B cell (primary cell): Measurements from ENCODE around the gene SLC2A11. TPM values are rescaled to one million over a fixed set of nuclear protein-coding genes. Genes with fewer than 3 reads are reported as not detected.

Source experiments
- ATAC-seq: fragments of 200-7000 bp; cut with Tn5 transposase; one replicate; pipeline ENCODE4 v1.10.0; 2021; ENCODE audit warnings: low read depth, mild to moderate bottlenecking, moderate number of reproducible peaks, moderate library complexity
- CTCF ChIA-PET: fragments of 350-600 bp; sonication (Branson Sonifier 250); formaldehyde crosslinking; loops from one replicate; lab custom pipeline; 2021; ENCODE audit warnings: antibody characterized with exemption, inconsistent platforms; lab: Charles Lee
- POLR2A ChIA-PET: fragments of 350-600 bp; sonication (Branson Sonifier 250); formaldehyde crosslinking; loops from one replicate; lab custom pipeline; 2021; ENCODE audit warnings: antibody characterized with exemption; lab: Charles Lee
- DNase-seq: peaks from one replicate; pipeline ENCODE4 v3.0.0; 2013
- H2AFZ ChIP-seq: 2 replicates; pipeline ENCODE4 v1.6.1; 2012; ENCODE audit warnings: mild to moderate bottlenecking, low read depth, low read length; ENCODE audit not compliant: insufficient read depth, poor library complexity, severe bottlenecking
- H3K27ac ChIP-seq, 2 donors: 1 replicate in 1 of 2; 2 replicates in 1 of 2; pipeline ENCODE4 v1.5.1; 2012 to 2013; ENCODE audit warnings: low read length in 2 of 2, mild to moderate bottlenecking in 2 of 2, moderate library complexity in 1 of 2
- H3K27me3 ChIP-seq, 4 experiments: fragments of 200-600 bp in 1 of 4; sonication (generic) in 1 of 4; replicated peaks in 1 of 4; 1 replicate in 2 of 4; 2 replicates in 2 of 4; pipeline versions ENCODE4 v1.6.1 to v1.7.0; 2013 to 2016; ENCODE audit warnings: low read length in 3 of 4, mild to moderate bottlenecking in 2 of 4, mixed read lengths in 1 of 4, moderate library complexity in 1 of 4; ENCODE audit not compliant: insufficient read depth in 4 of 4, control insufficient read depth in 3 of 4; ENCODE audit errors: control extremely low read depth in 1 of 4
- H3K36me3 ChIP-seq, 2 experiments: replicated peaks in 1 of 2; 1 replicate in 1 of 2; 2 replicates in 1 of 2; pipeline versions ENCODE4 v1.6.1 to v1.7.1; 2013; ENCODE audit warnings: low read length in 1 of 2; ENCODE audit not compliant: insufficient read depth in 2 of 2, control insufficient read depth in 1 of 2; ENCODE audit errors: control extremely low read depth in 1 of 2, extremely low read depth in 1 of 2
- H3K4me1 ChIP-seq, 2 donors: fragments of 200-600 bp in 1 of 2; sonication (generic) in 1 of 2; 1 replicate in 1 of 2; 2 replicates in 1 of 2; pipeline versions ENCODE4 v1.5.1 to v1.6.1; 2013 to 2017; ENCODE audit warnings: low read length in 2 of 2; ENCODE audit not compliant: control insufficient read depth in 2 of 2, insufficient read depth in 2 of 2
- H3K4me2 ChIP-seq: replicated peaks from 2 replicates; pipeline ENCODE3; 2012; ENCODE audit warnings: mild to moderate bottlenecking, low read depth, low read length; ENCODE audit not compliant: poor library complexity, severe bottlenecking
- H3K4me3 ChIP-seq, 5 experiments: fragments of 200-600 bp in 1 of 5; sonication (generic) in 1 of 5; 1 replicate in 3 of 5; 2 replicates in 2 of 5; pipeline versions ENCODE4 v1.5.1 to v1.7.0; 2011 to 2016; ENCODE audit warnings: low read length in 4 of 5, mild to moderate bottlenecking in 4 of 5, low read depth in 2 of 5, control low read depth in 1 of 5, moderate library complexity in 1 of 5; ENCODE audit not compliant: insufficient read depth in 1 of 5; ENCODE audit errors: control extremely low read depth in 1 of 5, extremely low read depth in 1 of 5
- H3K79me2 ChIP-seq: fragments of 200-600 bp; sonication (generic); one replicate; pipeline ENCODE4 v1.6.0; 2016; ENCODE audit warnings: low read length; ENCODE audit not compliant: control insufficient read depth, insufficient read depth
- H3K9ac ChIP-seq: fragments of 200-600 bp; sonication (generic); 2 replicates; pipeline ENCODE4 v1.6.1; 2017; ENCODE audit warnings: mild to moderate bottlenecking, low read length, moderate library complexity
- H3K9me3 ChIP-seq, 3 donors: one replicate each; pipeline versions ENCODE4 v1.6.1 to v1.7.1; 2013; ENCODE audit warnings: low read length in 2 of 3; ENCODE audit not compliant: control insufficient read depth in 2 of 3, insufficient read depth in 1 of 3; ENCODE audit errors: control extremely low read depth in 1 of 3
- H4K20me1 ChIP-seq: 2 replicates; pipeline ENCODE4 v1.6.0; 2012; ENCODE audit warnings: mild to moderate bottlenecking, low read length; ENCODE audit not compliant: insufficient read depth, control insufficient read depth, poor library complexity, severe bottlenecking
- H3K27ac Mint-ChIP-seq: one replicate; pipeline ENCODE4 v1.8.0; 2021; ENCODE audit warnings: mixed read lengths
- H3K27me3 Mint-ChIP-seq: one replicate; pipeline ENCODE4 v1.8.0; 2021; ENCODE audit warnings: mixed read lengths
- H3K4me1 Mint-ChIP-seq: one replicate; pipeline ENCODE4 v1.8.0; 2021; ENCODE audit warnings: mixed read lengths
- H3K4me3 Mint-ChIP-seq: one replicate; pipeline ENCODE4 v1.8.0; 2021; ENCODE audit warnings: mixed read lengths
- H3K9me3 Mint-ChIP-seq: one replicate; pipeline ENCODE4 v1.8.0; 2022; ENCODE audit warnings: mixed read lengths; ENCODE audit not compliant: insufficient read depth
- EZH2 ChIP-seq: IDR thresholded peaks from 2 replicates; pipeline ENCODE4 v1.6.1; 2012; ENCODE audit warnings: borderline replicate concordance, low read depth, mild to moderate bottlenecking, moderate library complexity, low read length; ENCODE audit not compliant: insufficient read depth, poor library complexity, severe bottlenecking
- WGBS: methylation state at CpG from one replicate; pipeline ENCODE4 v1.1.5; 2013; ENCODE audit warnings: missing lambda C conversion rate; ENCODE audit not compliant: insufficient coverage; 5-methylcytosine and 5-hydroxymethylcytosine counted together
- intact Hi-C: fragments of 100-400 bp; cut with micrococcal nuclease; formaldehyde crosslinking; loops from one replicate; pipeline ENCODE4 v1.10.0; 2022
- polyA plus RNA-seq: library from polyadenylated mRNA; depleted of rRNA; stranded (reverse); fragments of >200 nt; gene quantifications from 2 replicates; pipeline ENCODE4 v1.2.3, GENCODE V29; 2012
- total RNA-seq, 2 donors: library from RNA; stranded (reverse); fragments of 120-200 nt in 1 of 2; gene quantifications; 1 replicate in 1 of 2; 2 replicates in 1 of 2; pipeline versions ENCODE4 v1.2.3 to v1.2.4, GENCODE V29; 2013 to 2022
- TF ChIP-seq, protein P1 (sequence below): fragments of 200-600 bp; IDR thresholded peaks from one replicate; pipeline ENCODE4 v1.8.0; 2022; ENCODE audit warnings: antibody characterized with exemption, mild to moderate bottlenecking

The SLC2A11 gene
- total and polyA plus RNA-seq, 2 donors (not counting 1 experiment from before 2014, with no cell fraction given) = 38.6 to 54.3 TPM

DNA sequence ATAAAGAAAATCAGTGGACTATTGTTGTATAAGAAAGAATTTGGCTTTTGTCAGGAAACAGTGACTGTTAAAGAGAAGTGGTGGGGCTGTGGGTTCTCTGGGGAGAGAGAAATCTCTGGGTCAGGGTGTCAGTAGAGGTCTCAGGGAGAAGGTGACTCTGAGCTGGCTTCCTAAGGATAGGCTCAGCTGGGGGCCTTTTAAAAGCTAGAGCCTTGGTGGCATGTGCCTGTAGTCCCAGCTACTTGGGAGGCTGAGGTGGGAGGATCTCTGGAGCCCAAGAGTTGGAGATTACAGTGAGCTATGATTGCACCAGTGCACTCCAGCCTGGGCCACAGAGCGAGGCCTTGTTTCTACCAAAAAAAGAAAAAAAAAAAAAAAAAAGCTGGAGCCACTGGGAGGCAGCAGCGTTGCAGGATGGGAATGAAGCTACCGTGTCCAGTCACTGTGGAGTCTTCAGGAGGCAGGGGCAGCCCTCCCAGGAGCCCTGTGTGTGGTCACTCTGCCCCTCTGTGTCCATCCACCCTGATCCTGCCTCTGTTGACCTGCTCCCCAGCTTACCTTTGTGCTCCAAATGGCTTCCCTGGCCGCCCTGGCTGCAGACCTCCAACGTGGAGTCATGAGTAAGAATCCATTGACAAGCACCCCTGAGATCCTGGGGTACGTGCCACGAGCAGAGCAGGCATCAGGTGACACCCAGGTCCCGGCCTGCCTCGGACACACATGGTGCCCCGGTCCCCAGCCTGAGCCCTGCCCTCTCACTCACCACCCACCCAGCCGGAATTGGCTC lies 31.1 kb downstream of the SLC2A11 start:
- Histone ChIP-seq H3K27me3 (no peaks in the 10 kb centered on the region), H3K9ac (no peak overlapping the region), H3K79me2 (no peaks in the 10 kb centered on the region), H4K20me1 (no peaks in the 10 kb centered on the region), H3K36me3 (peaks cover 0 to 3% of the 10 kb centered on the region in 2 experiments), H2AFZ (no peak overlapping the region), H3K4me1 (peaks cover 5 to 8% of the 10 kb centered on the region in 2 donors), H3K4me2 (no peak overlapping the region), H3K4me3 (no peak overlapping the region), H3K27ac (no peak overlapping the region), H3K9me3 (no peaks in the 10 kb centered on the region)
- TF ChIP-seq EZH2 = no peak
- TF ChIP-seq, protein P1, sequence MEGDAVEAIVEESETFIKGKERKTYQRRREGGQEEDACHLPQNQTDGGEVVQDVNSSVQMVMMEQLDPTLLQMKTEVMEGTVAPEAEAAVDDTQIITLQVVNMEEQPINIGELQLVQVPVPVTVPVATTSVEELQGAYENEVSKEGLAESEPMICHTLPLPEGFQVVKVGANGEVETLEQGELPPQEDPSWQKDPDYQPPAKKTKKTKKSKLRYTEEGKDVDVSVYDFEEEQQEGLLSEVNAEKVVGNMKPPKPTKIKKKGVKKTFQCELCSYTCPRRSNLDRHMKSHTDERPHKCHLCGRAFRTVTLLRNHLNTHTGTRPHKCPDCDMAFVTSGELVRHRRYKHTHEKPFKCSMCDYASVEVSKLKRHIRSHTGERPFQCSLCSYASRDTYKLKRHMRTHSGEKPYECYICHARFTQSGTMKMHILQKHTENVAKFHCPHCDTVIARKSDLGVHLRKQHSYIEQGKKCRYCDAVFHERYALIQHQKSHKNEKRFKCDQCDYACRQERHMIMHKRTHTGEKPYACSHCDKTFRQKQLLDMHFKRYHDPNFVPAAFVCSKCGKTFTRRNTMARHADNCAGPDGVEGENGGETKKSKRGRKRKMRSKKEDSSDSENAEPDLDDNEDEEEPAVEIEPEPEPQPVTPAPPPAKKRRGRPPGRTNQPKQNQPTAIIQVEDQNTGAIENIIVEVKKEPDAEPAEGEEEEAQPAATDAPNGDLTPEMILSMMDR = no peak
- Mint-ChIP-seq H3K27me3 (no peaks in the 10 kb centered on the region), H3K4me3 (no peak overlapping the region), H3K9me3 (no peaks in the 10 kb centered on the region), H3K4me1 (peaks cover 7% of the 10 kb centered on the region), H3K27ac (no peak overlapping the region)
- ATAC-seq (no peak), DNase-seq (no peak)
- 93% methylated on average over 6 of the region's 11 CpGs for WGBS
- CTCF ChIA-PET = interaction anchor here (1.2 kb wide), 2 partner anchors 50 to 261 kb away, joined by 3 to 4 read pairs; no protein-coding TSS in a partner anchor
- intact Hi-C loops = no loop called here
- POLR2A ChIA-PET = interaction anchor here (0.6 to 0.7 kb wide), 3 partner anchors 12 to 310 kb away, joined by 4 to 14 read pairs (median 5); no protein-coding TSS in a partner anchor

DNA sequence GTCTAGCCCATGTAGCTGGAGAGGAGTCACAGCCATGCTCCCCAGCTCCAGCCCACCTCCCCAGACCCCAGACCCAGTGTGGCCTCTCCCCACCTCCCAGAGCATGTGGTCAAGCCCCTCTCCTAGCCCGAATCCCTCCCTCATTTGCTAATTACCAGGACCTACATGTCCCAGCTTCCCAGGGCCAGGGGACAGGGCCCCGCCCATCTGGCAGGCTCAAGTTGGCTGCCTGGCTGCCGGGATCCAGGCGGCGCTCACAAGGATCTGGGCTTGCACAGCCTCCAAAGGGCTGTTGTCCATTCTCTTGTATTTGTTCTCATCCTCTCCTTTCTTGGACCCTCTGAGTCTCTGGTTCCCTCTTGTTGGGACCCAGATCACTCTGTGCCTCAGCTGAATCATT lies 31.9 kb downstream of the SLC2A11 start:
- Histone ChIP-seq H3K27me3 (no peaks in the 10 kb centered on the region), H3K36me3 (peaks cover 0 to 3% of the 10 kb centered on the region in 2 experiments), H3K4me3 (no peak overlapping the region), H3K79me2 (no peaks in the 10 kb centered on the region), H3K9ac (no peak overlapping the region), H3K27ac (no peak overlapping the region), H3K4me2 (no peak overlapping the region), H3K9me3 (no peaks in the 10 kb centered on the region), H4K20me1 (peaks cover under 1% of the 10 kb centered on the region), H3K4me1 (peaks cover 5 to 9% of the 10 kb centered on the region in 2 donors), H2AFZ (no peak overlapping the region)
- intact Hi-C loops = loop anchor here (5.0 kb wide), 1 partner anchor 32 kb away; the partner anchor contains the start of gene SLC2A11
- H3K27me3 Mint-ChIP-seq = no peaks in the 10 kb centered on the region
- 80% methylated on average over 5 of the region's 5 CpGs for WGBS
- H3K4me3 Mint-ChIP-seq = no peak overlapping the region
- DNase-seq (no peak), ATAC-seq (no peak)
- CTCF ChIA-PET = interaction anchor here (1.0 to 1.2 kb wide), 2 partner anchors 20 to 262 kb away, joined by 3 to 4 read pairs; no protein-coding TSS in a partner anchor
- H3K4me1 Mint-ChIP-seq = peaks cover 11% of the 10 kb centered on the region
- H3K27ac Mint-ChIP-seq = no peak overlapping the region
- POLR2A ChIA-PET = no interaction called here
- H3K9me3 Mint-ChIP-seq = no peaks in the 10 kb centered on the region
- TF ChIP-seq, protein P1 = no peak
- no peak for TF ChIP-seq EZH2
